Stimulated activated CD8-positive, alpha-beta memory T cell treated with anti-CD3 and anti-CD28 coated beads, Interleukin-2, amount 100 ng/mL, for 48 hours (primary cell): ENCODE data around the gene ABHD17A.
"Not testable (repeated sequence)": the region's sequence is repeated elsewhere in the genome, so short reads cannot be mapped to it uniquely, and the experiment has no call there.

ENCODE experiments used
- DNase-seq, 2 donors: peaks; one replicate each; pipeline ENCODE4 v3.0.0-alpha.2; 2020; ENCODE audit warnings: low read depth in 2 of 2

Gene ABHD17A

DNA sequence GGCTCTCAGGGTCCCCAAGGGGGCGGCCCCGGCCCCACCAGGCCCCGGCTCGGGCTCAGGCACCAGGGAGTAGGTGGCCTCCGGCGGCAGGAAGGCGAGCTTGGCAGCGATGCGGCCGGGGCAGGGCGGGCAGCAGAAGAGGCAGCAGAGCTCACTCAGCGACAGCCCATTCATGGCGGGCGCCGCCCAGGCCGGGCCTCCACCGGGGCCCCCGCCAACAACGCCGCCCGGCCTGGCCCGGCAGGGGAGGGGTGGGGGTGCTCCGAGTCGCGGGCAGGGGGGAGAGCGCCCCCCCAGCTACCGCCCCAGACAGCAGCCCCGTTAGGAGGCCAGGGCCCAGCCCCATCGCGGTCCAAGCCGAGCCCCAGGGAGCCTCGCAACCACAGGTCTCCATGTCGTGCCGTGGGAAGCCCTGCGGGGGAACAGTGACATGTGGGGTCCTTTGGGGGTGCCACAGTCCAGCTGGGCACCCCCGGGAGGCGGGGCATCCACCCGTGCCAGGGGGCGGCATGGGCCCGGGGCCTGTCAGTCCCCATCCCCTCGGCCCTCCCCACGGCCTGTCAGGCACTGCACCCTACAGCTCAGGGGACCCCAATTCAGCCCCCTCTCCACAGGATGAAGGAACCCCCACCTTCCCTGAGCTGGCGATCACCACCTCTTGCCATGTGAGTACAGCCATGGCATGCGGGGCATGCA, 3.8 kb downstream of the ABHD17A start:
- DNase-seq: not testable (repeated sequence)

- no peak for DNase-seq
Observed at GRCh38 chr19:1880611-1881392, 4.5 kb downstream of the ABHD17A start.

- DNase-seq: not testable (repeated sequence)
Observed at GRCh38 chr19:1879982-1880381, 5.3 kb downstream of the ABHD17A start.

- DNase-seq: not testable (repeated sequence)
Observed at GRCh38 chr19:1878583-1878982, 6.7 kb downstream of the ABHD17A start.

- not testable (repeated sequence) for DNase-seq
Observed at GRCh38 chr19:1877280-1877660, 8.0 kb downstream of the ABHD17A start.

DNA sequence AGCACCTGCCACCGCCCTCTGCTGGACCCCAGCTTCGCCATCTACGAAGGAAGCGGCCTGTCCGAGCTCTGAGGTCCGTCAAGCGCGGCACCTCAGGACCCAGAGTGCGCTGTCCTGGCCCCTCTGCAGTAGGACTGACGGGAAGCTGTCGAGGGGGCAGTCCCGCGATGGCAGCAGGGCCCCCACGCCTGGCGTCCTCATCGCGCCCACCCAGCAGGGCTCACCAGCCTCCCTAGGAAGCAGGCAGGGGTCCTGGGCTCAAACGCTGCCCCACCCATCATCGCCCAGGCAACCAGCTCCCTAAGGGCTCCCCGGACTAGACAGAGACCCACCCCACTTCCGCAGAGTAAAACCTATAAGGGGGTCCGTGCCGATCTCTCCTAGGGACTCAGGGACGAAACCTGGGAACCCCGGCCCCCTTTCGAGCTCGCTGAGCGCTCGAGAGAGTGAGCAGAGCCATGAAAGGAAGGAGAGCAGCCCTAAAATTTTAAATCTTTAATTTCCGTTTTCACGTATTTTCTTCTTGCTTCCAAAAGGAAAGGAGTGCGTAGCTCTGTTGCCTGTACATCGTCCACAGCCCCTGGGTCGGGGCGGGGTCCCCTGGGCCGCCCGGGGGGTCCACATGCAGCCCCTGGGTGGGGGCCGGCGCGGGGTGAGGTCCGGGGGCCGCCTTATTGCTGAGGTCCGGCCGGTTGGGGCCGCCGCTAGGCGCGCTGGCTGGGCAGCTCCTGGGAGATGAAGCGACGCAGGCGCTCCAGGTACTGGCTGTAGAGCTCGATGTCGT, 8.6 kb downstream of the ABHD17A start:
- not testable (repeated sequence) for DNase-seq

DNA sequence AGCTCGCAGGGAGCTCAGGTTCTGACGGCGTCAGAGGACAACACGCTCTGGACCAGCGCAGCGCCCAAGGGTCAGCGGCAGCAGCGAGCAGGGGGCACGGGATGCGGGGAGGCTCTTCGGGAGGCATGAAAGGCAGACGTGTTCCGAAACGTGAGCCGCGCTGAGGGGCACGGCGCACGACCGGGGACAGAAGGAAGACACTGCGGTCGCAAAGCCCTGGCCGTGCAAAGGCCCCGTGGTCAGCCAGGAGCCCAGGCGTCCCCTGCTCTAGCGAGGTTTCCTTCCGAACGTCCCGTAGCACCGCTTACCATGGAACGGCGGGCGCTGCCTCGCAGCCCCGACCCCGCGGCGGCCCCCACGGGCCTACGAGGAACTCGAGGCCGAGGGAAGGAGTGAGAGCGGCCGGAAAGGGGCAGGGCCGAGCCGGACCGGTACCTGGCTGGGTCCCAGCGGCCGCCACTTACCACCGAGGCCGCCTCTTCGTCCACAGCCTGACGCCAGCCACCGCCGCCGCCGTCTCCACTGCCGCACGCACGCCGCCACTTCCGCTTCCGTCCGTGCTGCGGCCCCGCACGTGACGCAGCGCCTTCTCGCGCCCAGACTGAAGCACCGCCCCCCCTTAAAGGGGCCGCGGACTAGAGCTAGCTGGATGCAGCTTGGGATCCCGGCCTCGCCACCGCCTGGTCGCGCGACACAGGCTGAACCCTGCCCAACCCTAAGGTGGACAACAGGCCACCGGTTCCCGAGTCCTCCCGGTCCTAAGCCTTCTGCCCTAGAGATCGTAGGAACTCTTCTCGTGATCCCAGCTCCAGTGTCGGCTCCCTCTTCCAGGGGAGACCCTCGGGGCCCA, 9.4 kb downstream of the ABHD17A start:
- peak; percentile 83 to 87 for DNase-seq

GRCh38 chr19:1875265-1875645, 10.0 kb downstream of the ABHD17A start:
- not testable (repeated sequence) for DNase-seq

DNA sequence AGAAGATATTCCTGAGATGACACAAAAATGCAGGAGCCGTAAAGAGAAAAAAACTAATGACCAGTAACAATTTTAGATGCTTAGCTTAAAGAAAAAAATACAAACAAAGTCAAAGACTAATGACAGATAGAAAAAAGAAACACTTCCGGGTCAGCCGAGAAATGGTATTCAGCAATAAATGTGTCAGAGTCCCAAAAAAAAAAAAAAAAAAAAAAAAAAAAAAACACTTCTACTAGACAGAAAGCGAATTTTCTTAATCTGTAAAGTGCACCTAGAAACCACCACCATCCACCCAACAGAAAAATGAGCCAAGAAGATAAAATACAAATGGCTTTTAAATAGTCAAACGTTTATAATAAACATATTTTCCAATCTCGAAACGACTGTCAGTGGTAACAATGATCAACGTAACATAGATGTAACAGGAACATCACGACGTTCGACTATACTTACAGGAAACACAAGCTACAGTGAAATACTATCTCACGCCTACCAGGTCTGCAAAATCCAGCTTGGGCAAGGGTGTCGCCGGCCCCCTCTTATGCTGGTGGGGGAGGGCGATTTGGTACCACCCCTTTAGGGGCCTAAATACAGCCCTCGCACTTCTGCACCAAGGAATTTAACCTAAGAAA, 10.6 kb downstream of the ABHD17A start:
- DNase-seq: no peak

DNA sequence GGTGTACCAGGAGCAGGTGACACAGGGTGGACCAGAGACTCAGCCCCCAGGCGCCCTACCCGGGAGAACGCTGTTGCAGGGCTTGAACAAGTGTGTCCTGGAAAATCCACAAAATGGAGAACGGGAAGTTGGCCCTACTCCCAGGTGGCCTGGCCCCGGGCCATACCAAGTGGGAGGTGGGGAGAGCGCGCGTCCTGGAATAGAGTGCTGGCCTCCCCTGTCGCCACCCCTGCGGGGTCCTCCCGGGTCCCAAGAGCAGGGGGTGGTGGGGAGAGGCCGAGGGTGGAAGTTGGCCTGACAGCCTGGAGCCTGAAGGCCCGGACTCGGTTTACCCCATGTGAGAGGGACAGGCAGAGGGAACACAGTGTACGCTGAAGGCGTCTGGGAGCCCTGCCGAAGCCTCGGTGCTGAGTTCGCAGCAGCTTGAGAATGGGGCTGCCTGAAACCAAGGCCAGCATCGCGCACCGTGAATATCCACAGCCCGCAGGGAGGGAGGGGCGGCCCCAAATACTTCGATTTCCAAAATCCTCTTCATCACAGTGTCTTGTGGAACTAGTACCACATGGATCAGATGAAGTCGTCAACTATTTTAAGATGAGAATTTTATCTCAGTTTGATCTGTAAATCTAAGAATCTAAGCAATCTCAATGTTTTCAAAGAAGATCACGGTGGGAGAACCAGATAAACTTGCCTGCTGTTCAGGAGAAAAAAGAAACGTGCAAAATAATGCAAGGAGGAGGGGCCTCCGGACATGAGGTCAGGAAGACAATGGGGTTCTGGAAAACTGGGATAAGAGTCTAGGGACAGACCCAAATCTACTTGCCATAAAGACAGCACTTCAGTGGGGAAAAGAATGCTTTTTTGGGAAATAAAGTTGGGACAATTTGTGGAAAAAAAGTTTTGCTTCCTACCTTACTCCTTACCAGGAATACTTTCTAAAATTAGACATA, 11.5 kb downstream of the ABHD17A start:
- DNase-seq: no peak

GRCh38 chr19:1872807-1873523, 12.3 kb downstream of the ABHD17A start:
- no peak for DNase-seq

- no peak for DNase-seq
Observed at GRCh38 chr19:1871630-1872029, 13.7 kb downstream of the ABHD17A start.

DNA sequence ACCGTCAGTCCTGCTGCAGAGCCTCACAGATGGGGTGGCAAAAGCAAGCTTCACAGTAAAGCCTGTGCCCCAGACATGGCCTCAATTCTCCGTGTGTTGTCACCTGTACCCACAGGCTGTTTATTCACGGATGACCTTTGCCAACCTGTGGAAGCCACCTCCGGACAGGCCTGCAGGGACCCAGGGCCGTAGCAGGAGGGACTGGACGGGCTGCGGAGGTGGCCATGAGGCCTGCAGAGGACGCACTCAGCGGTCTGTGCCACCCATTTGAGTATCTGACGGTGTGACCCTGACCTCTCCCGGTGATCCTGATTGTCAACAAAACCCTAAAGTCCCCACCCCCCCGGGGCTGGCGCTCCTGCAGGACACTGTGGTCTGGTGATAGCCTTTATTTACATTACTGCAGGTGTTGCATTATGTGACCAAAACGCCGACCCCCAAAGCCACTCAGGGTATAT, 14.1 kb downstream of the ABHD17A start:
- DNase-seq: no peak

DNA sequence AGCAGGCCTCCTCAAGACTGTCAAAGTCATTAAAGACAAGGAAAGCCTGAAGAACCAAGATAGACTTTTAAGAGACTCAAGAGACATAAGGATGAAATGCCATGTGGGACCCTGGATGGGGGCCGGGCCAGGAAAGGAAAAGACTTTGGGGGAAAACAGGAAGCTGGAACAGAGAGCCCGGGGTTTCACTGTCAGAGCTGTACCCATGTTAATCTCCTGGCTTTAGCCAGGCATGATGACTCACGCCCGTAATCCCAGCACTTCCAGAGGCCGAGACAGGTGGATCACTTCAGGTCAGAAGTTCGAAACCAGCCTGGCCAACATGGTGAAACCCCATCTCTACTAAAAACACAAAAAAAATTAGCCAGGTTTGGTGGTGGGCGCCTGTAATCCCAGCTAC, 16.3 kb downstream of the ABHD17A start:
- no peak for DNase-seq

DNA sequence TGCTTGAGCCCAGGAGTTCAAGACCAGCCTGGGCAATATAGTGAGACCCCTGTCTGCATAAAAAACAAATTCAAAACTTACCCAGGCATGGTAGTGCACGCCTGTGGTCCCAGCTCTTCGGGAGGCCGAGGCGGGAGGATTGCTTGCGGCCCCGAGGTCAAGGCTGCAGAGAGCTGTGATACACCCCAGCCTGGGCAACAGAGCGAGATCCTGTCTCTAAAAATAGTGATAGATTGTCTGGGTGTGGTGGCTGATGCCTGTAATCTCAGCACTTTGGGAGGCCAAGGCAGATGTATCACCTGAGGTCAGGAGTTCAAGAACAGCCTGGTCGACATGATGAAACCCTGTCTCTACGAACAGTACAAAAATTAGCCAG, 18.0 kb downstream of the ABHD17A start:
- no peak for DNase-seq

- no peak for DNase-seq
Observed at GRCh38 chr19:1866693-1867348, 18.5 kb downstream of the ABHD17A start.

DNA sequence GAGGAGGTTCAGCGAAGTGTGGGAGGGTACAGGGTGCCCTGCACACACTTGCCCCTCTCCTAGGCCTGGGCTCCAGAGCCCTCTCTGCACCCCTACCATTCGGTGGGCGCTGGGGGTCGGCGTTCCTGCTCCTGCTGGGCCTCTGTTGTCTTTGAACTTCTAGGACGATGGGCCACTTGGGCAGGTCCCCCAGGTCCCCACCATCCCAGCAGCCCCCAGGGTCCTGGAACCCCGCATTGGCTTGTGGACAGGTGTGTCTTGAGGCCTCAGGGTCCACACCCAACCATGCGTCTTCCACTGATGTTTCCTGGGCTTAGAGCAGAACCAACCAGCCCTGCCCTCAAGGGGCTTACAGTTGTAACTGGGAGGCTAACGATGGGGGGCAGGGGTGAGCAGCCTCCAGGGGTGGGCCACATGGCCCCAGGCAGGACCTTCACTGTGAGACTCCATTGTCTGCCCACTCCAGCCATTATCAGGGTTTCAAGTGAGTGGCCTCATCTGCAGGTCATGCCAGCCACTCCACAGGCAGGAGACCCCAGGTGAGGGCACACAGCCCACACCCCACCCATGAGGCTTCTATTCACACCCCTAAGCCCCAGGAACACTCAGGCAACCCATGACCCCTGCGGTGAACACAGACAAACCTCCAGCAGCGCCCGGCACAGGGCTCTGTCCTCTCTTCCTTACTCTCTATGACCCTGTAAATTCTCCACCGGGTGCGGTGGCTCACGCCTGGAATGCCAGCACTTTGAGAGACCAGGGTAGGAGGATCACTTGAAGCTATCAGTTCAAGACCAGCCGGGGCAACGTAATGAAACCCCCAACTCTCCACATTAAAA, 19.9 kb downstream of the ABHD17A start:
- no peak for DNase-seq
